Esophagus squamous epithelium (tissue), 4 donors: ENCODE data around the gene SESN3.
"Not testable (repeated sequence)": the region's sequence is repeated elsewhere in the genome, so short reads cannot be mapped to it uniquely, and the experiment has no call there.

ENCODE experiments used
- POLR2A ChIP-seq, 4 donors: fragments of 450-650 bp; IDR thresholded peaks; one replicate each; pipeline ENCODE4 v1.6.1; 2017; ENCODE audit warnings: antibody characterized with exemption in 4 of 4, mild to moderate bottlenecking in 4 of 4, moderate library complexity in 3 of 4
- TF ChIP-seq, protein P1 (sequence below), 6 experiments: fragments of 450-650 bp in 4 of 6; fragments of 200-600 bp in 2 of 6; sonication (generic) in 2 of 6; IDR thresholded peaks; one replicate each; pipeline ENCODE4 v1.5.1; 2016 to 2019; ENCODE audit warnings: antibody characterized with exemption in 6 of 6, mild to moderate bottlenecking in 4 of 6, moderate library complexity in 4 of 6

DNA sequence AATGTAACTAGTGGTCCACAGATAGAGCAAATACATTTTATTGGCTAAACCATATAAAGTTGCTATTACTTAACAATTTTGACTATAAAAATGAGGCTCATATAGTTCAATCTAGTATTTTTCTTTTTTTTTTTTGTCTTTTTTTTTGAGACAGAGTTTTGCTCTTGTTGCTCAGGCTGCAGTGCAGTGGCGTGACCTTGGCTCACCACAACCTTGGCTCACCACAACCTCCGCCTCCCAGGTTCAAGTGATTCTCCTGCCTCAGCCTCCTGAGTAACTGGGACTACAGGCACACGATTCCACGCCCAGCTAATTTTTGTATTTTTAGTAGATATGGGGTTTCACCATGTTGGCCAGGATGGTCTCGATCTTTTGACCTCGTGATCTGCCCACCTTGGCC is 3.9 kb downstream of the SESN3 start:
- TF ChIP-seq, protein P1, sequence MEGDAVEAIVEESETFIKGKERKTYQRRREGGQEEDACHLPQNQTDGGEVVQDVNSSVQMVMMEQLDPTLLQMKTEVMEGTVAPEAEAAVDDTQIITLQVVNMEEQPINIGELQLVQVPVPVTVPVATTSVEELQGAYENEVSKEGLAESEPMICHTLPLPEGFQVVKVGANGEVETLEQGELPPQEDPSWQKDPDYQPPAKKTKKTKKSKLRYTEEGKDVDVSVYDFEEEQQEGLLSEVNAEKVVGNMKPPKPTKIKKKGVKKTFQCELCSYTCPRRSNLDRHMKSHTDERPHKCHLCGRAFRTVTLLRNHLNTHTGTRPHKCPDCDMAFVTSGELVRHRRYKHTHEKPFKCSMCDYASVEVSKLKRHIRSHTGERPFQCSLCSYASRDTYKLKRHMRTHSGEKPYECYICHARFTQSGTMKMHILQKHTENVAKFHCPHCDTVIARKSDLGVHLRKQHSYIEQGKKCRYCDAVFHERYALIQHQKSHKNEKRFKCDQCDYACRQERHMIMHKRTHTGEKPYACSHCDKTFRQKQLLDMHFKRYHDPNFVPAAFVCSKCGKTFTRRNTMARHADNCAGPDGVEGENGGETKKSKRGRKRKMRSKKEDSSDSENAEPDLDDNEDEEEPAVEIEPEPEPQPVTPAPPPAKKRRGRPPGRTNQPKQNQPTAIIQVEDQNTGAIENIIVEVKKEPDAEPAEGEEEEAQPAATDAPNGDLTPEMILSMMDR (IDR thresholded peaks at IDR 0.05): not testable (repeated sequence)
- not testable (repeated sequence) for TF ChIP-seq POLR2A (IDR thresholded peaks at IDR 0.05)
